ENCODE results near the gene ETV6.

The ETV6 gene

GRCh38 chr12:11856971-11857370, 207.5 kb downstream of the ETV6 start:
- Histone ChIP-seq H3K36me3 (ENCODE audit: control insufficient read depth, insufficient read depth, low read length) (peaks cover 67% of the 10 kb centered on the region), H3K4me1 (ENCODE audit: control insufficient read depth, insufficient read depth, low read length, poor library complexity, severe bottlenecking) (peaks cover 35% of the 10 kb centered on the region), H3K27ac (ENCODE audit: low read depth, low read length, severe bottlenecking) (no peak overlapping the region), H3K9me3 (ENCODE audit: control insufficient read depth, low read length) (no peaks in the 10 kb centered on the region), H3K4me3 (ENCODE audit: extremely low read depth, insufficient read depth, low read length, poor library complexity, severe bottlenecking) (no peak overlapping the region)
- WGBS, 2 experiments (ENCODE audit: insufficient coverage in 2 of 2): 83 to 87% methylated on average over 5 to 7 of the region's 7 CpGs

GRCh38 chr12:11859705-11860425, 210.4 kb downstream of the ETV6 start:
- peaks cover 65% of the 10 kb centered on the region for H3K36me3 ChIP-seq (ENCODE audit: control insufficient read depth, insufficient read depth, low read length)
- peaks cover 4% of the 10 kb centered on the region for H3K9me3 ChIP-seq (ENCODE audit: control insufficient read depth, low read length)
- H3K4me1 ChIP-seq (ENCODE audit: control insufficient read depth, insufficient read depth, low read length, poor library complexity, severe bottlenecking): peaks cover 51% of the 10 kb centered on the region
- 87 to 96% methylated on average over 5 to 17 of the region's 17 CpGs for WGBS, 2 experiments (ENCODE audit: insufficient coverage in 2 of 2)
- no peak overlapping the region for H3K4me3 ChIP-seq (ENCODE audit: extremely low read depth, insufficient read depth, low read length, poor library complexity, severe bottlenecking)
- no peak overlapping the region for H3K27ac ChIP-seq (ENCODE audit: low read depth, low read length, severe bottlenecking)

GRCh38 chr12:11861155-11861863, 211.8 kb downstream of the ETV6 start:
- Histone ChIP-seq H3K27ac (ENCODE audit: low read depth, low read length, severe bottlenecking) (peak overlapping the region; percentile 11), H3K36me3 (ENCODE audit: control insufficient read depth, insufficient read depth, low read length) (peaks cover 73% of the 10 kb centered on the region), H3K4me1 (ENCODE audit: control insufficient read depth, insufficient read depth, low read length, poor library complexity, severe bottlenecking) (peaks cover 38% of the 10 kb centered on the region), H3K9me3 (ENCODE audit: control insufficient read depth, low read length) (peaks cover 15% of the 10 kb centered on the region), H3K4me3 (ENCODE audit: extremely low read depth, insufficient read depth, low read length, poor library complexity, severe bottlenecking) (no peak overlapping the region)
- WGBS, 2 experiments (ENCODE audit: insufficient coverage in 2 of 2): 47 to 64% methylated on average over 2 to 3 of the region's 5 CpGs

- Histone ChIP-seq H3K36me3 (ENCODE audit: control insufficient read depth, insufficient read depth, low read length) (peaks cover 74% of the 10 kb centered on the region), H3K9me3 (ENCODE audit: control insufficient read depth, low read length) (peaks cover 21% of the 10 kb centered on the region), H3K4me3 (ENCODE audit: extremely low read depth, insufficient read depth, low read length, poor library complexity, severe bottlenecking) (no peak overlapping the region), H3K27ac (ENCODE audit: low read depth, low read length, severe bottlenecking) (peak overlapping the region; percentile 11), H3K4me1 (ENCODE audit: control insufficient read depth, insufficient read depth, low read length, poor library complexity, severe bottlenecking) (peaks cover 36% of the 10 kb centered on the region)
- WGBS, 2 experiments (ENCODE audit: insufficient coverage in 2 of 2): 87 to 100% methylated on average over 2 to 3 of the region's 7 CpGs
These were observed 212.6 kb downstream of the ETV6 start for GRCh38 chr12:11861864-11862600.

- Histone ChIP-seq H3K36me3 (ENCODE audit: control insufficient read depth, insufficient read depth, low read length) (peaks cover 72% of the 10 kb centered on the region), H3K9me3 (ENCODE audit: control insufficient read depth, low read length) (peaks cover 21% of the 10 kb centered on the region), H3K4me3 (ENCODE audit: extremely low read depth, insufficient read depth, low read length, poor library complexity, severe bottlenecking) (no peak overlapping the region), H3K27ac (ENCODE audit: low read depth, low read length, severe bottlenecking) (peak overlapping the region; percentile 79), H3K4me1 (ENCODE audit: control insufficient read depth, insufficient read depth, low read length, poor library complexity, severe bottlenecking) (peaks cover 36% of the 10 kb centered on the region)
- WGBS, 2 experiments (ENCODE audit: insufficient coverage in 2 of 2): 50 to 93% methylated on average over 2 to 3 of the region's 5 CpGs
These were observed 213.3 kb downstream of the ETV6 start for GRCh38 chr12:11862798-11863197.

- Histone ChIP-seq H3K9me3 (ENCODE audit: control insufficient read depth, low read length) (peaks cover 21% of the 10 kb centered on the region), H3K4me1 (ENCODE audit: control insufficient read depth, insufficient read depth, low read length, poor library complexity, severe bottlenecking) (peaks cover 36% of the 10 kb centered on the region), H3K4me3 (ENCODE audit: extremely low read depth, insufficient read depth, low read length, poor library complexity, severe bottlenecking) (no peak overlapping the region), H3K36me3 (ENCODE audit: control insufficient read depth, insufficient read depth, low read length) (peaks cover 72% of the 10 kb centered on the region), H3K27ac (ENCODE audit: low read depth, low read length, severe bottlenecking) (peak overlapping the region; percentile 79)
- 95 to 96% methylated on average over 5 of the region's 5 CpGs for WGBS, 2 experiments (ENCODE audit: insufficient coverage in 2 of 2)
These were observed 214.0 kb downstream of the ETV6 start for GRCh38 chr12:11863478-11863906.

GRCh38 chr12:11863988-11864387, 214.5 kb downstream of the ETV6 start:
- Histone ChIP-seq H3K27ac (ENCODE audit: low read depth, low read length, severe bottlenecking) (peak overlapping the region; percentile 79), H3K4me1 (ENCODE audit: control insufficient read depth, insufficient read depth, low read length, poor library complexity, severe bottlenecking) (peaks cover 36% of the 10 kb centered on the region), H3K9me3 (ENCODE audit: control insufficient read depth, low read length) (peaks cover 21% of the 10 kb centered on the region), H3K36me3 (ENCODE audit: control insufficient read depth, insufficient read depth, low read length) (peaks cover 70% of the 10 kb centered on the region), H3K4me3 (ENCODE audit: extremely low read depth, insufficient read depth, low read length, poor library complexity, severe bottlenecking) (no peak overlapping the region)
- WGBS, 2 experiments (ENCODE audit: insufficient coverage in 2 of 2): 60 to 100% methylated on average over 1 of the region's 3 CpGs

GRCh38 chr12:11865824-11866223, 216.3 kb downstream of the ETV6 start:
- WGBS, 2 experiments (ENCODE audit: insufficient coverage in 2 of 2): 81% methylated on average over 3 of the region's 4 CpGs; no CpG with 5 or more reads in 1 of the 2 experiments
- peaks cover 21% of the 10 kb centered on the region for H3K9me3 ChIP-seq (ENCODE audit: control insufficient read depth, low read length)
- no peak overlapping the region for H3K4me3 ChIP-seq (ENCODE audit: extremely low read depth, insufficient read depth, low read length, poor library complexity, severe bottlenecking)
- no peak overlapping the region for H3K27ac ChIP-seq (ENCODE audit: low read depth, low read length, severe bottlenecking)
- H3K36me3 ChIP-seq (ENCODE audit: control insufficient read depth, insufficient read depth, low read length): peaks cover 79% of the 10 kb centered on the region
- peaks cover 33% of the 10 kb centered on the region for H3K4me1 ChIP-seq (ENCODE audit: control insufficient read depth, insufficient read depth, low read length, poor library complexity, severe bottlenecking)

GRCh38 chr12:11868027-11868426, 218.6 kb downstream of the ETV6 start:
- WGBS, 2 experiments (ENCODE audit: insufficient coverage in 2 of 2): no CpG with 5 or more reads among the region's 1 CpG
- Histone ChIP-seq H3K36me3 (ENCODE audit: control insufficient read depth, insufficient read depth, low read length) (peaks cover 86% of the 10 kb centered on the region), H3K4me3 (ENCODE audit: extremely low read depth, insufficient read depth, low read length, poor library complexity, severe bottlenecking) (no peak overlapping the region), H3K27ac (ENCODE audit: low read depth, low read length, severe bottlenecking) (no peak overlapping the region), H3K4me1 (ENCODE audit: control insufficient read depth, insufficient read depth, low read length, poor library complexity, severe bottlenecking) (peaks cover 16% of the 10 kb centered on the region), H3K9me3 (ENCODE audit: control insufficient read depth, low read length) (peaks cover 21% of the 10 kb centered on the region)

GRCh38 chr12:11869406-11869805, 219.9 kb downstream of the ETV6 start:
- peaks cover 4% of the 10 kb centered on the region for H3K4me1 ChIP-seq (ENCODE audit: control insufficient read depth, insufficient read depth, low read length, poor library complexity, severe bottlenecking)
- no peak overlapping the region for H3K4me3 ChIP-seq (ENCODE audit: extremely low read depth, insufficient read depth, low read length, poor library complexity, severe bottlenecking)
- WGBS, 2 experiments (ENCODE audit: insufficient coverage in 2 of 2): 97 to 98% methylated on average over 9 to 16 of the region's 18 CpGs
- H3K9me3 ChIP-seq (ENCODE audit: control insufficient read depth, low read length): peaks cover 21% of the 10 kb centered on the region
- peaks cover 77% of the 10 kb centered on the region for H3K36me3 ChIP-seq (ENCODE audit: control insufficient read depth, insufficient read depth, low read length)
- no peak overlapping the region for H3K27ac ChIP-seq (ENCODE audit: low read depth, low read length, severe bottlenecking)

All from mesodermal cell (in vitro differentiated cells).